Mesothelial cell of epicardium (in vitro differentiated cells): Measurements from ENCODE around the gene SRPX2. TPM values are rescaled to one million over a fixed set of nuclear protein-coding genes. Genes with fewer than 3 reads are reported as not detected.
A peak's percentile ranks its signal among the peaks of the same experiment; 100 is the strongest.

Source experiments
- DNase-seq, 2 experiments: peaks; one replicate each; pipeline ENCODE4 v3.0.0; 2021; ENCODE audit warnings: low spot score in 2 of 2; ENCODE audit not compliant: unreplicated experiment in 2 of 2
- H3K27ac Mint-ChIP-seq: 2 replicates; pipeline ENCODE4 v1.8.0; 2021; ENCODE audit warnings: mixed read lengths
- H3K27me3 Mint-ChIP-seq: 2 replicates; pipeline ENCODE4 v1.8.0; 2021; ENCODE audit warnings: low read depth, mixed read lengths
- H3K36me3 Mint-ChIP-seq: 2 replicates; pipeline ENCODE4 v1.8.0; 2021; ENCODE audit warnings: mixed read lengths
- H3K4me1 Mint-ChIP-seq: 2 replicates; pipeline ENCODE4 v1.8.0; 2021; ENCODE audit warnings: mixed read lengths
- H3K4me3 Mint-ChIP-seq: 2 replicates; pipeline ENCODE4 v1.8.0; 2021; ENCODE audit warnings: mild to moderate bottlenecking, moderate library complexity, mixed read lengths
- H3K9me3 Mint-ChIP-seq: 2 replicates; pipeline ENCODE4 v1.8.0; 2021; ENCODE audit warnings: mixed read lengths
- CTCF ChIP-seq: fragments of 200-600 bp; sonication (generic); IDR thresholded peaks from one replicate; pipeline ENCODE4 v1.5.0; 2021; ENCODE audit warnings: antibody characterized with exemption; ENCODE audit not compliant: unreplicated experiment
- total RNA-seq: library from RNA; stranded (reverse); gene quantifications from 3 replicates; pipeline ENCODE4 v1.2.1, GENCODE V29; 2021

Gene SRPX2
- total RNA-seq, 1 donor from 2014 or later, result 16.2 TPM

- Mint-ChIP-seq H3K27ac (peak overlapping the region; percentile 93), H3K4me1 (peaks cover 51% of the 10 kb centered on the region), H3K9me3 (peaks cover 28% of the 10 kb centered on the region), H3K36me3 (no peaks in the 10 kb centered on the region), H3K27me3 (no peaks in the 10 kb centered on the region), H3K4me3 (no peak overlapping the region)
- no peak for TF ChIP-seq CTCF
- DNase-seq, result no peak
Measured at GRCh38 chrX:100643212-100643611, 787 bp upstream of the SRPX2 start.

GRCh38 chrX:100645106-100645505 is 1.1 kb downstream of the SRPX2 start:
- TF ChIP-seq CTCF, result no peak
- H3K9me3 Mint-ChIP-seq, result peaks cover 17% of the 10 kb centered on the region
- no peak for DNase-seq
- no peaks in the 10 kb centered on the region for H3K36me3 Mint-ChIP-seq
- H3K4me1 Mint-ChIP-seq, result peaks cover 67% of the 10 kb centered on the region
- H3K27ac Mint-ChIP-seq, result peak overlapping the region; percentile 77
- H3K4me3 Mint-ChIP-seq, result peak overlapping the region; percentile 51
- no peaks in the 10 kb centered on the region for H3K27me3 Mint-ChIP-seq

GRCh38 chrX:100647095-100647494 is 3.1 kb downstream of the SRPX2 start:
- Mint-ChIP-seq H3K27ac (no peak overlapping the region), H3K4me1 (peaks cover 59% of the 10 kb centered on the region), H3K27me3 (no peaks in the 10 kb centered on the region), H3K36me3 (no peaks in the 10 kb centered on the region), H3K4me3 (no peak overlapping the region), H3K9me3 (peaks cover 20% of the 10 kb centered on the region)
- no peak for DNase-seq
- no peak for TF ChIP-seq CTCF

- peaks cover 17% of the 10 kb centered on the region for H3K9me3 Mint-ChIP-seq
- DNase-seq, result no peak
- no peak for TF ChIP-seq CTCF
- H3K4me1 Mint-ChIP-seq, result peaks cover 53% of the 10 kb centered on the region
- H3K36me3 Mint-ChIP-seq, result no peaks in the 10 kb centered on the region
- no peaks in the 10 kb centered on the region for H3K27me3 Mint-ChIP-seq
- no peak overlapping the region for H3K4me3 Mint-ChIP-seq
- peak overlapping the region; percentile 97 for H3K27ac Mint-ChIP-seq
Measured at GRCh38 chrX:100647739-100648138, 3.7 kb downstream of the SRPX2 start.

GRCh38 chrX:100648458-100649417 is 4.7 kb downstream of the SRPX2 start:
- H3K27me3 Mint-ChIP-seq, result no peaks in the 10 kb centered on the region
- TF ChIP-seq CTCF, result no peak
- H3K4me1 Mint-ChIP-seq, result peaks cover 43% of the 10 kb centered on the region
- H3K9me3 Mint-ChIP-seq, result peaks cover 26% of the 10 kb centered on the region
- no peaks in the 10 kb centered on the region for H3K36me3 Mint-ChIP-seq
- peak overlapping the region; percentile 97 for H3K27ac Mint-ChIP-seq
- DNase-seq, result no peak
- H3K4me3 Mint-ChIP-seq, result no peak overlapping the region
